Measurements from ENCODE around the gene CSNK1A1L. TPM values are rescaled to one million over a fixed set of nuclear protein-coding genes. Genes with fewer than 3 reads are reported as not detected.

Gene CSNK1A1L
- total RNA-seq, 3 donors from 2014 or later (not counting 1 experiment from before 2014, with no cell fraction given): not detected

DNA sequence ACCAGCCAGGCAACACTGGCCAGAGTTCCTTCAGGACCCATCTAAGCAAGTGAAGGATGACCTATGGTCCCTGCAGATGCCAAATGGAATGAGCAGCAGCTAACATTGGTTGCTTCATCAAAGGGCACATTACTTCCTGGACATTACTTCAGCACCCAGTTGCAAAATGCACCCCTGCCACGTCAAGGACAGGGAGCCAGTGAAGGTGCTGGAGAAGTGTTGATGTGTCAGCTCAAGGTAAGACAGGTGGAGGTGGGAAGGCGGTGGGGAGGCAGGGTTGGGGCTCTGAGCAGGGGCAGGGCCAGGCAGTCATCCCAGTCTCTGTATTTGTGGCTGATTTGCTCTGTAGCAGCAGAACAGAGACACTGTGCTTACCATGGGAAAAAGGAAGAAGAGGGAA lies 14.6 kb downstream of the CSNK1A1L start:
- Mint-ChIP-seq H3K36me3 (no peaks in the 10 kb centered on the region), H3K9me3 (no peaks in the 10 kb centered on the region), H3K4me3 (no peak overlapping the region), H3K27me3 (ENCODE audit: low read depth in 2 of 2) (peaks cover 11 to 26% of the 10 kb centered on the region in 2 donors), H3K27ac (no peak overlapping the region), H3K4me1 (no peaks in the 10 kb centered on the region)
- Histone ChIP-seq H3K36me3 (ENCODE audit: control insufficient read depth, insufficient read depth, low read length) (no peaks in the 10 kb centered on the region), H3K4me1 (ENCODE audit: control insufficient read depth, insufficient read depth, low read length) (no peaks in the 10 kb centered on the region), H3K4me3 (ENCODE audit: low read length) (no peak overlapping the region), H3K27me3 (ENCODE audit: control insufficient read depth, insufficient read depth, low read length) (no peaks in the 10 kb centered on the region), H3K27ac (ENCODE audit: low read length) (no peak overlapping the region), H3K9me3 (ENCODE audit: control insufficient read depth, insufficient read depth, low read length) (no peaks in the 10 kb centered on the region)
- intact Hi-C loops (cut with micrococcal nuclease): no loop called here
- TF ChIP-seq CTCF (IDR thresholded peaks at IDR 0.05): no peak
- DNase-seq (no peak), ATAC-seq (no peak)
- WGBS (ENCODE audit: insufficient coverage): 61% methylated on average over 2 of the region's 2 CpGs

- H3K27me3 ChIP-seq (ENCODE audit: control insufficient read depth, insufficient read depth, low read length): no peaks in the 10 kb centered on the region
- H3K27ac Mint-ChIP-seq: no peak overlapping the region
- no peak overlapping the region for H3K4me3 Mint-ChIP-seq
- no peak for DNase-seq
- H3K36me3 Mint-ChIP-seq: no peaks in the 10 kb centered on the region
- 93% methylated on average over 3 of the region's 3 CpGs for WGBS (ENCODE audit: insufficient coverage)
- H3K27ac ChIP-seq (ENCODE audit: low read length): no peak overlapping the region
- H3K27me3 Mint-ChIP-seq (ENCODE audit: low read depth in 2 of 2): peaks cover 11 to 26% of the 10 kb centered on the region in 2 donors
- no peak for TF ChIP-seq CTCF (IDR thresholded peaks at IDR 0.05)
- no peaks in the 10 kb centered on the region for H3K36me3 ChIP-seq (ENCODE audit: control insufficient read depth, insufficient read depth, low read length)
- H3K4me1 ChIP-seq (ENCODE audit: control insufficient read depth, insufficient read depth, low read length): no peaks in the 10 kb centered on the region
- no peaks in the 10 kb centered on the region for H3K9me3 ChIP-seq (ENCODE audit: control insufficient read depth, insufficient read depth, low read length)
- no peaks in the 10 kb centered on the region for H3K9me3 Mint-ChIP-seq
- H3K4me3 ChIP-seq (ENCODE audit: low read length): no peak overlapping the region
- intact Hi-C loops (cut with micrococcal nuclease): no loop called here
- ATAC-seq: no peak
- no peaks in the 10 kb centered on the region for H3K4me1 Mint-ChIP-seq
These were observed 16.0 kb downstream of the CSNK1A1L start for GRCh38 chr13:37089495-37089894.

- H3K27me3 ChIP-seq (ENCODE audit: control insufficient read depth, insufficient read depth, low read length): no peaks in the 10 kb centered on the region
- WGBS (ENCODE audit: insufficient coverage): 67% methylated on average over 1 of the region's 2 CpGs
- Mint-ChIP-seq H3K27ac (no peak overlapping the region), H3K4me3 (no peak overlapping the region), H3K9me3 (no peaks in the 10 kb centered on the region), H3K4me1 (no peaks in the 10 kb centered on the region), H3K27me3 (ENCODE audit: low read depth in 2 of 2) (peaks cover 10% of the 10 kb centered on the region in 2 donors), H3K36me3 (no peaks in the 10 kb centered on the region)
- no peaks in the 10 kb centered on the region for H3K4me1 ChIP-seq (ENCODE audit: control insufficient read depth, insufficient read depth, low read length)
- H3K36me3 ChIP-seq (ENCODE audit: control insufficient read depth, insufficient read depth, low read length): no peaks in the 10 kb centered on the region
- ATAC-seq (no peak), DNase-seq (no peak)
- TF ChIP-seq CTCF (IDR thresholded peaks at IDR 0.05): no peak
- no peak overlapping the region for H3K27ac ChIP-seq (ENCODE audit: low read length)
- H3K9me3 ChIP-seq (ENCODE audit: control insufficient read depth, insufficient read depth, low read length): no peaks in the 10 kb centered on the region
- H3K4me3 ChIP-seq (ENCODE audit: low read length): no peak overlapping the region
- intact Hi-C loops (cut with micrococcal nuclease): no loop called here
These were observed 18.0 kb downstream of the CSNK1A1L start for GRCh38 chr13:37087486-37087885.

- H3K27ac Mint-ChIP-seq: no peak overlapping the region
- no peak overlapping the region for H3K27ac ChIP-seq (ENCODE audit: low read length)
- peaks cover 9 to 20% of the 10 kb centered on the region in 2 donors for H3K27me3 Mint-ChIP-seq (ENCODE audit: low read depth in 2 of 2)
- H3K4me3 Mint-ChIP-seq: no peak overlapping the region
- H3K36me3 ChIP-seq (ENCODE audit: control insufficient read depth, insufficient read depth, low read length): no peaks in the 10 kb centered on the region
- no peaks in the 10 kb centered on the region for H3K27me3 ChIP-seq (ENCODE audit: control insufficient read depth, insufficient read depth, low read length)
- ATAC-seq: no peak
- no peak overlapping the region for H3K4me3 ChIP-seq (ENCODE audit: low read length)
- intact Hi-C loops (cut with micrococcal nuclease): no loop called here
- WGBS (ENCODE audit: insufficient coverage): 86% methylated on average over 1 of the region's 2 CpGs
- no peak for TF ChIP-seq CTCF (IDR thresholded peaks at IDR 0.05)
- no peaks in the 10 kb centered on the region for H3K36me3 Mint-ChIP-seq
- no peaks in the 10 kb centered on the region for H3K4me1 ChIP-seq (ENCODE audit: control insufficient read depth, insufficient read depth, low read length)
- H3K4me1 Mint-ChIP-seq: no peaks in the 10 kb centered on the region
- DNase-seq: no peak
- no peaks in the 10 kb centered on the region for H3K9me3 Mint-ChIP-seq
- no peaks in the 10 kb centered on the region for H3K9me3 ChIP-seq (ENCODE audit: control insufficient read depth, insufficient read depth, low read length)
These were observed 19.9 kb downstream of the CSNK1A1L start for GRCh38 chr13:37085606-37086005.
